GM21447 (cell line): ENCODE results near the gene DGKG.

Experiments used
- ATAC-seq: cut with Tn5 transposase; IDR thresholded peaks from one replicate; pipeline ENCODE4 v1.9.1; 2021; ENCODE audit not compliant: unreplicated experiment

Gene DGKG

GRCh38 chr3:186181901-186182300, 180.1 kb downstream of the DGKG start:
- ATAC-seq, result no peak

- ATAC-seq, result no peak
Observed at GRCh38 chr3:186180891-186181481, 181.0 kb downstream of the DGKG start.

DNA sequence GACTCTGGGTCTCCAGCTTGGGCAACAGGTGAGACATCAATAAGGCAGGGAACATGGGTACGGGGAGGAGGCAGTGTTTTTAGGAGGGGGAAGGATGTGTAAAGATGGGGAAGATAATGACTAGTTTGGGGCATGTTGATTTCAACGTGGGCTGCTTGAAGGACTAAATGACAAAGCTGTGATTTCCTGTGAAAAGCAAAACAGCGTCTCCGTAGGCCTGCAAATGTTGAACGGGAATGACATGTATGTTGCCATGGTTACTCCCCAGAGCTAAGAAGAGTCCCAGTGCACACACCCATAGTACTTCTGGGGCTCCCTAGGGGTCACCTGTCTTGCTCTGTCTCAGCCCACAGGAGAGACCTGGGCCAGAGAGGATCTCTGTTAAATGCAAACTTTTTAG, 181.9 kb downstream of the DGKG start:
- no peak for ATAC-seq

DNA sequence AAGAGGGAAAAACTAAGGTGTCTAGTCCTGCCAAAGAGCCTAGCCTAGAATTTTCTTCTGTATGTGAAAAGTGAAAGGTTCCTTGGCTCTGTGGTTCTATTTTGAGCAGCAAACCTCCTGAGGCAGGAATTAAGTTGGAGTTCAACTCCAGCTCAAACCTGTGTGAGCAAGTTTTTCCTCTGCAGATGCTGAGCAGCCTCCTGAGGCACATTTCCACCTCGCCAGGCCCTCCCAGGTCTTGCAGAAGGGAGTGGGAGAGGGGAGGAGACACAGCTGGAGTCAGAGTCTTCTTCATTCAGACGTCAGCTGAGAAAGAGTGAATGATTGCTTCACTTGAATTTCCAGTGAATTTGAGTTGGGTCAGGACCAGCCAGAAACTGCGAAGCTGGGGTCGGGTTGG, 183.6 kb downstream of the DGKG start:
- no peak for ATAC-seq

DNA sequence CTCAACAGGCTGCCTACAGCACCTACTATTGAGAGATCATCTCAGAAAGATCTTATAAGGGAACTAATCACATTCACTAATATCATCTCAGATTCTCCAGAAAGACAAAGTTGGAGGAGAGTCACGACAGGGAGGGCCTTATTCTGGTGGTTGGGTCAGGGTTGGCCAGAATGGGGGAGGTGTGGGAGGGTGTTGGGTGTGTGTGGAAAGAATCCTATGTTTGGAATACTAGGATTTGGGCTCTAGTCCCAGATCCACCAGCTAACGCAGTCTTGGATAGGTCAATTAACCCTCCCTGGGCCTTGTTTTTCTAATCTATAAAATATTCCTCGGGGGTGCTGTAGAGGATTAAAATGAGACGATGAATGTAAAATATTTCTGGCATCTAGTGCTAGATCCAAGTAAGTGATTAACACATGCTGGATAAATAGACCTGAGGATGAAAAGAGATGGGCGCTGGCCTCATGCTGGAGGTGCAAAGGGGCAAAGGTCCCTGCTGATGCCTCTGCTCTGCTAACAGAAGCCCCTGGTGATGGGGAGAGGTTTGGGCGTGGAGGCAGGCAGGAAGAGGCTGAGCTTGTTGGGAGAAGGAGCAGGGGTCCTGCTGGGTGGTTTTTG, 185.6 kb downstream of the DGKG start:
- no peak for ATAC-seq

- ATAC-seq, result no peak
Observed at GRCh38 chr3:186173224-186173815, 188.7 kb downstream of the DGKG start.

DNA sequence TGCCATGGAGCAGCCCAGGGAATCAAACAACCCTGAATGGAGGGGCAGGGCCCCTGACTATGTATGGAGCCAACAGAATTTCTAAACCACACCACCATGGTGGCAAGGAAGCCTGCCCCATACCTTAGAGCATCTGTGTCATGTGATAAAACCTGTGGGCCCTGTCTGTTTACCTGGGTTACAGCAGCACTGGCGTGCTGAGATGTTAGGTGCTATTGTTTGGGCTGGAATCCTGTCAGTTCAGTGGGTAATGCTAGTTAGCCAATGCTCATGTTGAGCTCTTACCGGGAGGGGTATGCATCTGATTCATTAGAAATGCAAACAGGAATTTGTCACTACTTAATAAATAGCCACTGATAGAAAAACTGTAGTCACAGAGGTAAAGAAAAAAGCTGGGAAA, 189.7 kb downstream of the DGKG start:
- no peak for ATAC-seq

- no peak for ATAC-seq
Observed at GRCh38 chr3:186171521-186171920, 190.5 kb downstream of the DGKG start.

- ATAC-seq, result no peak
Observed at GRCh38 chr3:186170516-186170915, 191.5 kb downstream of the DGKG start.

- no peak for ATAC-seq
Observed at GRCh38 chr3:186169379-186169778, 192.7 kb downstream of the DGKG start.

DNA sequence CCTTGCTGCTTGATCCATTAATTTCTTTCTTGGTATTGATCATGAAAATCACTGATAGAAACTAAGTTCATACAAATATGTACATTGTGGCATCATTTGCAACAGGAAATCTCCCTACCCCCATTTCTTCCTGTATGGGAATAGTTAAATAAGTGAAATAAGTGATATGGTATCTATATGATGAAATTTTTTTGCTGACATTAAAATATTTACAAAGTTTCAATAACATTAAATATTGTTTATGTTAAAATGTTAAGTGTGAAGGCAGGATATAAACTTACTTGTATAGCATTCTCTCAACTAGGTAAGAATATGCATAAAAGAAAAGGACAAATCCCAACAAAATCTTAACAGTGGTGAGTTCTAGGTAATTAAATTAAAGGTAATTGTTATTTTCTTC, 193.1 kb downstream of the DGKG start:
- ATAC-seq, result no peak

GRCh38 chr3:186167646-186168395, 194.2 kb downstream of the DGKG start:
- no peak for ATAC-seq

DNA sequence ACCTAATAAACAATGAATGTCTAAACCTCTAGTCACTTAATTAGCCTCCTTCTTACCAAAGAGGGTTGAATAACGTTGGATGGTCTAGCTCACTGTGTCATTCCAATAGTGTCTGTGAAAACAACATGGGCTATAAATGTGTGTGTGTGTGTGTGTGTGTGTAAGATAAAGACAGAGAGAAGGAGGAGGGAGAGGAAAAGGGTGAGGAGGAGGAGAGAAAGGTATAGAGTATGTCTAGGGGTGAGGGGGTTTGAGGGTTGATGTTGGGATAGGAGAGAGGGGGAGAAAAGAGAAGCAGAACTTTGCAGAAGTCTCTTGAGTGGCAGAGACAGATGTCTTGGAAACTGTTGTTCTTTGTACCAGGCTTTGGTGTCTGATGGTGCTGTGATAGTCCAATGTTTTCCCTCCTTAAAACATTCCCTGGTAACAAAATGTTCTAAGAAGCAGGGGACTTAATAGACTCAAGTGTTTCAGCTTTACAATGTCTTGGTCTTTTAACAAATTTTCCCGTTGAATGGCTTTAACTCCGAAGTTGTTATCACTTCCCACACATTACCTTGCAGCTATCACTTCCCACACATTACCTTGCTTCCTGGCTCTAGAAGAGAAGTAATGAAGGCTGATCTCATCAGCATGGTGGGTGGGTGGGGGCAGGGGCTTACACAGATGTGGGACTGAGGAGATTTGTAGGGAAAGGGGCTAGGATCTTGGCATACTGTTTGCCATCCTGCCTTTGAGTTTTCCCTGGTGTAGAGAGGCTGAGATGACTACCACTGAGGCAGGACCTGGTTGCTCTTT, 195.3 kb downstream of the DGKG start:
- ATAC-seq, result no peak

GRCh38 chr3:186166036-186166435, 196.0 kb downstream of the DGKG start:
- no peak for ATAC-seq

DNA sequence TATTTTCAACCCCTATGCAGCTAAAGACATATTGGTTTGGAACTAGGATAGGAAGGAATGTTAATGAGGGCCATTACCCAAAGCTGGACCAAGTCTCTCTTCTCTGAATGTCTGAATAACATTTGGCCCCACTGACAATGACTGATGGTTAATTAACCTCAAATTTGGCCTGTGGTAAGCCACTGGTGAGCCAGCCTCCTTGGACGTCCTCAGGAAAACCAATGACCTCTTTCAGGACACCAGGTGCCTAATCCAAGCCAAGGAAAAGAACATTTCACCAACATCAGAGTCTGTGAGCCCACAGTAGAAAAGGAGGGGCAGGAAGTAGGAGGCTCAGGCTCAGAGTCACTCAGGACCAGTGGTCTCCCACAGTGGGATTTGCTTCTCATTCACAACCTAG, 196.7 kb downstream of the DGKG start:
- ATAC-seq, result no peak

DNA sequence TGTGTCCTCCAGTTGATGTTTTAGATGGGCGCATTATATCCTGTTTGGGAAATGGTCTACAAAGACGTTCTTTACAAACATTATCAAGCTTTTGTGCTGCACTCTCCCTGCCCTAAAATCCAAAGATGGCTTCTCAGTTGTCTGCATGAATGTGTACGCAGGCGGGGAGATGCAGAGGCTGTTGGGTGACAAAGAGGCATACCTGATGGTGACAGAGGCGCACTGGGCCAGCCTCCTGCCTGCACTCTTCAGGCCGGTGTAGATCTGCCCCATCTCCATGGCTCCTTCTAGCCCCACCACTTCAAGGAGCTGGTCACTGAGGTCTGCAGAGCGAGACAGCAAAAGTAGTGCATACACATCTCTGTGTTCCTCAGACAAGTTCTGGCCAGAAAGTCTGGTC, 197.3 kb downstream of the DGKG start:
- no peak for ATAC-seq

DNA sequence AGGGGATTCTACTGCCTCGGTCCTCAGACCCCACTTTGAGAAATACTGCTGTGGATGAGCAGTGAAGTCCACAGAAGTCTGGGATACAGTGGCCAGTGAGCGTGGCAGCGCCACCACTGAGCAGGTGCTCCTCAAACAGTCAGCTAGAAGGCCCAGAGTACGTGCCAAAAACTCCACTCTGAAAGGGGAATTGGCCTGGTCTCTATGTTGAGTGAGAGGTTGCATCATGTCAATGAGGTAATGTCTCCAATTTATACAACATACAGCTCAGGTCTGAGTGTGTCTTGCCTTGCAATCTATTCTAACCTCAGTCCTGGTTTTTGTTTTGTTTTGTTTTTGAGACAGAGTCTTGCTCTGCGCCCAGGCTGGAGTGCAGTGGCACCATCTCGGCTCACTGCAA, 199.8 kb downstream of the DGKG start:
- no peak for ATAC-seq

DNA sequence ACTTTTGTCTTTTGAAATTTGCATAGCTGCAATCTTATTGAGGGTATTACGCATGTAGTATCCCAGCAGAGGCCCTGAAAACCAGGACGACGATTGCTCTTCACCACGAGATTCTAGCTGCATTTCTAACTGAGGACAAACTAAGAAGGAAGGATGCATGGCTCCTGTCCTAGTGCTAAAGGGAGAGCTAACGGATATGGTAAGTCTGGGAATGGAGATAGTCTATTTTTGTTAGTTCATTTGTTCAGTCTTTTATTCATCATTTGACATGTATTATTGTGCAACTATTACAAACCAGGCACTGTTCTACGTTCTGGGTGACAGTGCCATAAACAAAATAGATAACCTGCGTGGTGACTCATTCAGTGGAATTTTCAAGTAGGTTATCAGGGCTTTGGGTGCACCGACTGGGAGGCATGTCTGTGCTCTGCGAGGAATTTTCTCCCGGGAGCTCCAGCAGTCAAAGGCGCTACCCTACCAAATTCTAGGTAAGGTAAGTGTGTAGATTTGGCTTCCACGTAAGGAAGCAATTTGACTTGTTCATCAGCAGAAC, 201.3 kb downstream of the DGKG start:
- no peak for ATAC-seq

GRCh38 chr3:186154641-186155040, 207.4 kb downstream of the DGKG start:
- no peak for ATAC-seq

DNA sequence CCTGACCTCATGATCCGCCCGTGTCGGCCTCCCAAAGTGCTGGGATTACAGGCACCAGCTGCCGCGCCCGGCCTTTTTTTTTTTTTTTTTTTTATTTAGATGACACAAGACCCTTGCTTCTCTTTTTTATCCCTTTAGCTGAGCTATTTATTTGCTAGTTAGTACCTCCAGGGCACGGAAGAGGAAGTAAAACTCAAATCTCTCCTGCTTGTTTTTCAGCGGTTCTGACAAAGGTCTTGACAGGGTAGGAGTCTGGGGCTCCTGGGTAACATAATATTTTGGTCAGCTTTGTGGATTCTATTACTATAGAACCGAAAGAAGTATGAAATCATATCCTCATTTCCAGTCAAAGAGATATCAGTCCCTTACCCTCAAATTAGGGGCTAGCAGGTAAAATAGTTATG, 209.1 kb downstream of the DGKG start:
- peak; percentile 90 for ATAC-seq

- peak; percentile 25 for ATAC-seq
Observed at GRCh38 chr3:186152361-186152798, 209.7 kb downstream of the DGKG start.
